Measurements from ENCODE around the gene DAAM1. TPM values are rescaled to one million over a fixed set of nuclear protein-coding genes. Genes with fewer than 3 reads are reported as not detected.
A peak's percentile ranks its signal among the peaks of the same experiment; 100 is the strongest.

The DAAM1 gene
- total RNA-seq, 1 donor from 2014 or later, result 42.0 TPM

- Histone ChIP-seq H3K9me3 (no peaks in the 10 kb centered on the region), H3K27me3 (no peaks in the 10 kb centered on the region), H3K4me3 (no peak overlapping the region), H3K36me3 (no peaks in the 10 kb centered on the region), H3K27ac (peak overlapping the region; percentile 84), H3K4me1 (peaks cover 37% of the 10 kb centered on the region)
- TF ChIP-seq POLR2AphosphoS5 (IDR thresholded peaks at IDR 0.05; ENCODE audit: insufficient read depth in 1 of 2, low read depth in 1 of 2) (peak in 1 of 2 donors; percentile 53), POLR2A (IDR thresholded peaks at IDR 0.05) (no peak)
- DNase-seq (ENCODE audit: extremely low spot score in 2 of 2), result no peak
- intact Hi-C loops (cut with DNase I), result loop anchor here (10.0 kb wide), 1 partner anchor 60 kb away; no protein-coding TSS in a partner anchor
Observed at GRCh38 chr14:59254146-59254910, 65.9 kb downstream of the DAAM1 start.

GRCh38 chr14:59254911-59255545, 66.6 kb downstream of the DAAM1 start:
- H3K4me3 ChIP-seq, result no peak overlapping the region
- intact Hi-C loops (cut with DNase I), result loop anchor here (10.0 kb wide), 1 partner anchor 60 kb away; no protein-coding TSS in a partner anchor
- H3K27me3 ChIP-seq, result no peaks in the 10 kb centered on the region
- peaks cover 37% of the 10 kb centered on the region for H3K4me1 ChIP-seq
- H3K36me3 ChIP-seq, result no peaks in the 10 kb centered on the region
- H3K27ac ChIP-seq, result peak overlapping the region; percentile 84
- no peaks in the 10 kb centered on the region for H3K9me3 ChIP-seq
- TF ChIP-seq POLR2AphosphoS5 (IDR thresholded peaks at IDR 0.05; ENCODE audit: insufficient read depth in 1 of 2, low read depth in 1 of 2) (no peak), CTCF (IDR thresholded peaks at IDR 0.05) (no peak), POLR2A (IDR thresholded peaks at IDR 0.05) (no peak)
- no peak for DNase-seq (ENCODE audit: extremely low spot score in 2 of 2)

GRCh38 chr14:59256331-59256730, 67.9 kb downstream of the DAAM1 start:
- no peak overlapping the region for H3K27ac ChIP-seq
- H3K27me3 ChIP-seq, result no peaks in the 10 kb centered on the region
- H3K36me3 ChIP-seq, result no peaks in the 10 kb centered on the region
- H3K4me3 ChIP-seq, result no peak overlapping the region
- TF ChIP-seq POLR2AphosphoS5 (IDR thresholded peaks at IDR 0.05; ENCODE audit: insufficient read depth in 1 of 2, low read depth in 1 of 2) (no peak), CTCF (IDR thresholded peaks at IDR 0.05) (no peak), POLR2A (IDR thresholded peaks at IDR 0.05) (no peak)
- peaks cover 37% of the 10 kb centered on the region for H3K4me1 ChIP-seq
- intact Hi-C loops (cut with DNase I), result loop anchor here (10.0 kb wide), 1 partner anchor 62 kb away; no protein-coding TSS in a partner anchor
- DNase-seq (ENCODE audit: extremely low spot score in 2 of 2), result no peak
- H3K9me3 ChIP-seq, result no peaks in the 10 kb centered on the region

GRCh38 chr14:59261334-59261733, 72.9 kb downstream of the DAAM1 start:
- peaks cover 0 to 28% of the 10 kb centered on the region in 2 donors for H3K36me3 ChIP-seq
- no peak for DNase-seq (ENCODE audit: extremely low spot score in 2 of 2)
- H3K4me3 ChIP-seq, result no peak overlapping the region
- H3K4me1 ChIP-seq, result peaks cover 8% of the 10 kb centered on the region
- TF ChIP-seq POLR2AphosphoS5 (IDR thresholded peaks at IDR 0.05; ENCODE audit: insufficient read depth in 1 of 2, low read depth in 1 of 2) (no peak), CTCF (IDR thresholded peaks at IDR 0.05) (no peak)
- no peaks in the 10 kb centered on the region for H3K27me3 ChIP-seq
- H3K27ac ChIP-seq, result no peak overlapping the region
- no peaks in the 10 kb centered on the region for H3K9me3 ChIP-seq
- intact Hi-C loops (cut with DNase I), result no loop called here

- H3K9me3 ChIP-seq, result no peaks in the 10 kb centered on the region
- H3K27ac ChIP-seq, result no peak overlapping the region
Observed at GRCh38 chr14:59262717-59263454, 74.4 kb downstream of the DAAM1 start.

More at GRCh38 chr14:59262717-59263454, 74.4 kb downstream of the DAAM1 start:
- intact Hi-C loops (cut with DNase I), result no loop called here
- H3K36me3 ChIP-seq, result peaks cover 0 to 36% of the 10 kb centered on the region in 2 donors
- no peak for DNase-seq (ENCODE audit: extremely low spot score in 2 of 2)
- TF ChIP-seq POLR2AphosphoS5 (IDR thresholded peaks at IDR 0.05; ENCODE audit: insufficient read depth in 1 of 2, low read depth in 1 of 2), result no peak
- no peak for TF ChIP-seq CTCF (IDR thresholded peaks at IDR 0.05)
- no peak for TF ChIP-seq POLR2A (IDR thresholded peaks at IDR 0.05)
- H3K4me3 ChIP-seq, result no peak overlapping the region
- no peaks in the 10 kb centered on the region for H3K27me3 ChIP-seq
- H3K4me1 ChIP-seq, result peaks cover 8% of the 10 kb centered on the region
